K562 (cell line): Measurements from ENCODE around the gene ZNF229. TPM values are rescaled to one million over a fixed set of nuclear protein-coding genes. Genes with fewer than 3 reads are reported as not detected.

Source experiments
- AFF1 ChIP-seq, 2 experiments: fragments of 450-650 bp; IDR thresholded peaks; 2 replicates each; pipeline ENCODE4 v1.6.1; 2018; ENCODE audit warnings: mild to moderate bottlenecking in 2 of 2, low read depth in 1 of 2; ENCODE audit not compliant: partially characterized antibody in 2 of 2
- ATF1 ChIP-seq, 2 experiments: fragments of 450-650 bp in 1 of 2; IDR thresholded peaks; 2 replicates each; pipeline ENCODE4 v1.6.1; 2016; ENCODE audit warnings: missing compliant biosample characterization in 1 of 2, missing genetic modification characterization in 1 of 2
- BRD9 ChIP-seq: fragments of 450-650 bp; IDR thresholded peaks from 2 replicates; pipeline ENCODE4 v1.6.1; 2018; ENCODE audit warnings: low read depth; ENCODE audit not compliant: partially characterized antibody
- COPS2 ChIP-seq: fragments of 450-650 bp; conservative IDR thresholded peaks from 2 replicates; pipeline ENCODE4 v1.6.1; 2016; ENCODE audit warnings: mild to moderate bottlenecking, moderate library complexity
- FOXJ3 ChIP-seq: sonication (generic); formaldehyde crosslinking; IDR thresholded peaks from 2 replicates; pipeline ENCODE4 v1.4.0; 2020; ENCODE audit warnings: mild to moderate bottlenecking, missing genetic modification reagents
- HDAC8 ChIP-seq: fragments of 450-650 bp; IDR thresholded peaks from 2 replicates; pipeline ENCODE4 v1.6.1; 2016; ENCODE audit warnings: mild to moderate bottlenecking, missing genetic modification characterization, moderate library complexity, missing compliant biosample characterization
- HLTF ChIP-seq: fragments of 450-650 bp; IDR thresholded peaks from 2 replicates; pipeline ENCODE4 v1.6.1; 2016
- MCM3 ChIP-seq: fragments of 450-650 bp; IDR thresholded peaks from 2 replicates; pipeline ENCODE4 v1.6.1; 2016
- NR2C1 ChIP-seq, 2 experiments: fragments of 450-650 bp; IDR thresholded peaks; 2 replicates each; pipeline ENCODE4 v1.6.1; 2017; ENCODE audit warnings: mild to moderate bottlenecking in 2 of 2, antibody characterized with exemption in 1 of 2, inconsistent platforms in 1 of 2, missing compliant biosample characterization in 1 of 2, missing genetic modification characterization in 1 of 2
- OTX1 ChIP-seq: fragments of 450-650 bp; formaldehyde crosslinking; IDR thresholded peaks from 2 replicates; pipeline ENCODE4 v1.4.0; 2022; ENCODE audit warnings: mild to moderate bottlenecking
- RCOR1 ChIP-seq, 2 experiments: IDR thresholded peaks; 2 replicates each; pipeline ENCODE4 v1.6.1; 2012; ENCODE audit warnings: low read depth in 2 of 2, low read length in 2 of 2, borderline replicate concordance in 1 of 2, improper control_type of control experiment in 1 of 2
- RFX1 ChIP-seq: fragments of 450-650 bp; IDR thresholded peaks from 2 replicates; pipeline ENCODE4 v1.6.1; 2016; ENCODE audit warnings: mild to moderate bottlenecking, moderate library complexity
- SAFB2 ChIP-seq: fragments of 200-400 bp; formaldehyde crosslinking; IDR thresholded peaks from 2 replicates; pipeline ENCODE4 v1.6.1; 2018; ENCODE audit warnings: borderline replicate concordance, low read length, low read depth, moderate library complexity; ENCODE audit not compliant: severe bottlenecking
- SIX5 ChIP-seq, 2 experiments: IDR thresholded peaks; 2 replicates each; pipeline ENCODE4 v1.6.1; 2011; ENCODE audit warnings: low read length in 2 of 2, borderline replicate concordance in 1 of 2, low read depth in 1 of 2, mild to moderate bottlenecking in 1 of 2, moderate library complexity in 1 of 2; ENCODE audit not compliant: insufficient read depth in 1 of 2
- SMAD2 ChIP-seq: fragments of 150-350 bp; IDR thresholded peaks from 2 replicates; pipeline ENCODE4 v1.6.1; 2014; ENCODE audit warnings: low read depth, mild to moderate bottlenecking, low read length
- SREBF1 ChIP-seq: fragments of 150-350 bp; IDR thresholded peaks from 2 replicates; pipeline ENCODE4 v1.6.1; 2014; ENCODE audit warnings: antibody characterized with exemption, low read depth, low read length, borderline replicate concordance
- ZBED1 ChIP-seq: IDR thresholded peaks from 2 replicates; pipeline ENCODE4 v1.6.1; 2014
- ZNF431 ChIP-seq: sonication (generic); formaldehyde crosslinking; IDR thresholded peaks from 2 replicates; pipeline ENCODE4 v1.8.0; 2022; ENCODE audit warnings: mild to moderate bottlenecking, missing genetic modification reagents
- ZNF764 ChIP-seq: fragments of 250-450 bp; sonication (Bioruptor Pico); IDR thresholded peaks from 2 replicates; pipeline ENCODE4 v1.4.0; 2020; ENCODE audit warnings: low read depth, mild to moderate bottlenecking, moderate library complexity
- ZNF780A ChIP-seq: fragments of 250-450 bp; sonication (Bioruptor Pico); IDR thresholded peaks from 2 replicates; pipeline ENCODE4 v1.5.0; 2021; ENCODE audit warnings: mild to moderate bottlenecking
- polyA plus RNA-seq, 8 experiments: library from polyadenylated mRNA; depleted of rRNA in 4 of 8; stranded (reverse) in 5 of 8; unstranded in 3 of 8; fragments of >200 nt; fragmentation: Nextera tagmentation in 2 of 8; fragmentation: Illumina TruSeq in 1 of 8; extraction: Ambion mirVana in 2 of 8; extraction: Trizol in 1 of 8; gene quantifications; 2 replicates each; pipeline versions ENCODE4 v1.2.1 to v1.2.3, GENCODE V29; 2011 to 2014; ENCODE audit warnings: inconsistent platforms in 1 of 8, missing spikeins in 1 of 8
- total RNA-seq, 7 experiments: library from RNA; depleted of rRNA in 6 of 7; stranded (reverse); fragments of >200 nt in 6 of 7; fragmentation: Illumina TruSeq in 2 of 7; extraction: Trizol in 2 of 7; gene quantifications; 2 replicates each; pipeline versions ENCODE4 v1.2.1 to v1.2.3, GENCODE V29; 2011 to 2021; ENCODE audit warnings: low replicate concordance in 1 of 7
- TF ChIP-seq, protein P1 (sequence below): sonication (generic); IDR thresholded peaks from 2 replicates; pipeline ENCODE4 v1.6.1; 2016
- TF ChIP-seq, protein P2 (sequence below): sonication (generic); formaldehyde crosslinking; IDR thresholded peaks from 2 replicates; pipeline ENCODE4 v1.8.1; 2022; ENCODE audit warnings: missing genetic modification reagents

The ZNF229 gene
- total and polyA plus RNA-seq, 9 of the 15 experiments (the other 6 are each of a cell fraction or from before 2014, with no cell fraction given): 0.31 to 2.4 (median 0.74) TPM

GRCh38 chr19:44401139-44402115 is 46.8 kb downstream of the ZNF229 start, which contains the start of gene ZNF285 (continued):
- TF ChIP-seq AFF1 (IDR thresholded peaks at IDR 0.05; ENCODE audit: low read depth in 1 of 2, partially characterized antibody in 2 of 2) (peak in 1 of 2 experiments; percentile 80), MCM3 (no peak), SMAD2 (no peak), SREBF1 (no peak), OTX1 (CRISPR knock-in tag) (no peak), SIX5 (IDR thresholded peaks at IDR 0.05; ENCODE audit: borderline replicate concordance in 1 of 2, insufficient read depth in 1 of 2, low read depth in 1 of 2, low read length in 2 of 2) (peak in 1 of 2 experiments; percentile 43; a peak in 3 of 4 replicates), ZNF764 (CRISPR knock-in tag) (no peak), BRD9 (no peak), ZNF431 (CRISPR knock-in tag) (no peak), RFX1 (no peak), ATF1 (CRISPR knock-in tag; IDR thresholded peaks at IDR 0.05) (no peak), ATF1 (tag; IDR thresholded peaks at IDR 0.05) (peak; percentile 32), HDAC8 (tag) (no peak), NR2C1 (IDR thresholded peaks at IDR 0.05) (peak; percentile 85), NR2C1 (tag; IDR thresholded peaks at IDR 0.05) (peak; percentile 96), ZBED1 (no peak), SAFB2 (no peak), ZNF780A (CRISPR knock-in tag) (no peak), COPS2 (no peak), HLTF (no peak), RCOR1 (IDR thresholded peaks at IDR 0.05; ENCODE audit: borderline replicate concordance in 1 of 2, low read depth in 2 of 2, low read length in 2 of 2) (no peak), FOXJ3 (CRISPR knock-in tag) (no peak)
- TF ChIP-seq, protein P1, sequence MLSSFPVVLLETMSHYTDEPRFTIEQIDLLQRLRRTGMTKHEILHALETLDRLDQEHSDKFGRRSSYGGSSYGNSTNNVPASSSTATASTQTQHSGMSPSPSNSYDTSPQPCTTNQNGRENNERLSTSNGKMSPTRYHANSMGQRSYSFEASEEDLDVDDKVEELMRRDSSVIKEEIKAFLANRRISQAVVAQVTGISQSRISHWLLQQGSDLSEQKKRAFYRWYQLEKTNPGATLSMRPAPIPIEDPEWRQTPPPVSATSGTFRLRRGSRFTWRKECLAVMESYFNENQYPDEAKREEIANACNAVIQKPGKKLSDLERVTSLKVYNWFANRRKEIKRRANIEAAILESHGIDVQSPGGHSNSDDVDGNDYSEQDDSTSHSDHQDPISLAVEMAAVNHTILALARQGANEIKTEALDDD: 0 out of 2 replicates have a peak, but pooled peaks have one; percentile 12
- TF ChIP-seq, protein P2, sequence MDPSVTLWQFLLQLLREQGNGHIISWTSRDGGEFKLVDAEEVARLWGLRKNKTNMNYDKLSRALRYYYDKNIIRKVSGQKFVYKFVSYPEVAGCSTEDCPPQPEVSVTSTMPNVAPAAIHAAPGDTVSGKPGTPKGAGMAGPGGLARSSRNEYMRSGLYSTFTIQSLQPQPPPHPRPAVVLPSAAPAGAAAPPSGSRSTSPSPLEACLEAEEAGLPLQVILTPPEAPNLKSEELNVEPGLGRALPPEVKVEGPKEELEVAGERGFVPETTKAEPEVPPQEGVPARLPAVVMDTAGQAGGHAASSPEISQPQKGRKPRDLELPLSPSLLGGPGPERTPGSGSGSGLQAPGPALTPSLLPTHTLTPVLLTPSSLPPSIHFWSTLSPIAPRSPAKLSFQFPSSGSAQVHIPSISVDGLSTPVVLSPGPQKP (CRISPR knock-in tag): no peak
